KMS-11 (cell line): ENCODE data around the gene NR1I3.

Experiments used
- H2AFZ ChIP-seq: fragments of 200-600 bp; sonication (generic); 2 replicates; pipeline ENCODE4 v1.6.1; 2016; ENCODE audit warnings: antibody characterized with exemption, mixed run types, low read depth
- H3K27ac ChIP-seq: fragments of 200-600 bp; sonication (generic); 2 replicates; pipeline ENCODE4 v1.6.1; 2016; ENCODE audit warnings: mild to moderate bottlenecking, mixed run types
- H3K27me3 ChIP-seq: fragments of 200-600 bp; sonication (generic); 2 replicates; pipeline ENCODE4 v1.6.1; 2017; ENCODE audit warnings: mild to moderate bottlenecking, low read depth, mixed run types, moderate library complexity; ENCODE audit not compliant: insufficient read depth
- H3K36me3 ChIP-seq: fragments of 200-600 bp; sonication (generic); 2 replicates; pipeline ENCODE4 v1.6.1; 2017; ENCODE audit warnings: mild to moderate bottlenecking, mixed run types; ENCODE audit not compliant: insufficient read depth
- H3K4me1 ChIP-seq: fragments of 200-600 bp; sonication (generic); 2 replicates; pipeline ENCODE4 v1.6.1; 2016; ENCODE audit warnings: mild to moderate bottlenecking, low read depth, mixed run types; ENCODE audit not compliant: poor library complexity, severe bottlenecking
- H3K4me2 ChIP-seq: fragments of 200-600 bp; sonication (generic); 2 replicates; pipeline ENCODE4 v1.7.0; 2016; ENCODE audit warnings: mild to moderate bottlenecking, mixed run types
- H3K4me3 ChIP-seq: fragments of 200-600 bp; sonication (generic); IDR thresholded peaks from 2 replicates; pipeline ENCODE4 v1.6.1; 2017; ENCODE audit warnings: low read depth, low read length, mixed read lengths; ENCODE audit not compliant: insufficient read depth
- H3K79me2 ChIP-seq: fragments of 200-600 bp; sonication (generic); 2 replicates; pipeline ENCODE4 v1.6.1; 2016; ENCODE audit warnings: low read depth, mixed run types; ENCODE audit not compliant: insufficient read depth
- H3K9ac ChIP-seq: fragments of 200-600 bp; sonication (generic); 2 replicates; pipeline ENCODE4 v1.6.1; 2016; ENCODE audit warnings: mild to moderate bottlenecking, mixed run types
- H4K20me1 ChIP-seq: fragments of 200-600 bp; sonication (generic); 2 replicates; pipeline ENCODE4 v1.6.1; 2016; ENCODE audit warnings: mild to moderate bottlenecking, mixed run types; ENCODE audit not compliant: insufficient read depth
- TF ChIP-seq, protein P1 (sequence below): fragments of 200-600 bp; sonication (generic); conservative IDR thresholded peaks from 2 replicates; pipeline ENCODE4 v1.6.1; 2017; ENCODE audit warnings: low read depth, mild to moderate bottlenecking, antibody characterized with exemption, low read length, moderate library complexity, mixed read lengths

The NR1I3 gene

DNA sequence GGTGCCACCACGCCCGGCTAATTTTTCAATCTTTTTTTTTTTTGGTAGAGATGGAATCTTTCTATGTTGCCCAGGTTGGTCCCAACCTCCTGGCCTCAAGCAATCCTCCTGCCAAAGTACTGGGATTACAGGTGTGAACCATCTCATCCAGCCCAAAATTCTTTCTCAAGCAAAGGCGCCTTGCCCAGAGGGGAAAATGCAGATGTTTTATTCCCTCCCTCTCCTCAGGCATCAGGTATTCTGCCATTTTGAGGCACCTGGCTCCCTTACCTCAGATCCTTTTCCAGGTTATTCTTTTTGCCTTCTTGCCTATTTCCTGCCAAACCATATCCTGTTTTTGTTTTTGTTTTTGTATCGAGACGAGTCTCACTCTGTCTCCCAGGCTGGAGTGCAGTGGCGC lies 49.6 kb downstream of the NR1I3 start:
- no peak overlapping the region for H3K9ac ChIP-seq
- peaks cover 54% of the 10 kb centered on the region for H3K4me1 ChIP-seq

DNA sequence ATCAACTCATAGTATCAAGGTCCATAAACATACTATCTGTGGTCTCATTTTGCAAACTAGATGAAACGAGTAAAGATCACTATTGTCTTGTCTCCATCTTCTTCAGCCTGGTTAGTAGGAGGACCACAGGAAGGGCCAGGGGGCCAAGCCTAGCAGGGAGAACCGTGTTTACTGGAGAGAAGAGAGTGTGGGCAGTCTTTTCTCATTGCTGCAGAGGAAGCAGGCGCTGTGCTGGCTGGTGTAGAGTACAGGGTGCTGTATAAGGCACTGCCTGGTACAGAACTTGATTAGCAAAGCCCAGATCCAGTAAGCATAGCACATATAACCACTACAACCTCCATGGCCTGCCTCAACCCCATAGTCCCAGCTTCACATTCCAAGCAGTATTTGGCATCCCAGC lies 50.7 kb downstream of the NR1I3 start:
- Histone ChIP-seq H3K9ac (no peak overlapping the region), H3K4me2 (no peak overlapping the region), H2AFZ (no peak overlapping the region), H3K4me1 (peaks cover 57% of the 10 kb centered on the region), H3K79me2 (no peaks in the 10 kb centered on the region), H4K20me1 (no peaks in the 10 kb centered on the region), H3K27ac (no peak overlapping the region), H3K4me3 (no peak overlapping the region), H3K36me3 (no peaks in the 10 kb centered on the region), H3K27me3 (no peaks in the 10 kb centered on the region)
- TF ChIP-seq, protein P1, sequence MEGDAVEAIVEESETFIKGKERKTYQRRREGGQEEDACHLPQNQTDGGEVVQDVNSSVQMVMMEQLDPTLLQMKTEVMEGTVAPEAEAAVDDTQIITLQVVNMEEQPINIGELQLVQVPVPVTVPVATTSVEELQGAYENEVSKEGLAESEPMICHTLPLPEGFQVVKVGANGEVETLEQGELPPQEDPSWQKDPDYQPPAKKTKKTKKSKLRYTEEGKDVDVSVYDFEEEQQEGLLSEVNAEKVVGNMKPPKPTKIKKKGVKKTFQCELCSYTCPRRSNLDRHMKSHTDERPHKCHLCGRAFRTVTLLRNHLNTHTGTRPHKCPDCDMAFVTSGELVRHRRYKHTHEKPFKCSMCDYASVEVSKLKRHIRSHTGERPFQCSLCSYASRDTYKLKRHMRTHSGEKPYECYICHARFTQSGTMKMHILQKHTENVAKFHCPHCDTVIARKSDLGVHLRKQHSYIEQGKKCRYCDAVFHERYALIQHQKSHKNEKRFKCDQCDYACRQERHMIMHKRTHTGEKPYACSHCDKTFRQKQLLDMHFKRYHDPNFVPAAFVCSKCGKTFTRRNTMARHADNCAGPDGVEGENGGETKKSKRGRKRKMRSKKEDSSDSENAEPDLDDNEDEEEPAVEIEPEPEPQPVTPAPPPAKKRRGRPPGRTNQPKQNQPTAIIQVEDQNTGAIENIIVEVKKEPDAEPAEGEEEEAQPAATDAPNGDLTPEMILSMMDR, result no peak

More for the DNA sequence above, 49.6 kb downstream of the NR1I3 start:
- Histone ChIP-seq H3K27ac (no peak overlapping the region), H3K4me2 (no peak overlapping the region), H3K36me3 (no peaks in the 10 kb centered on the region), H3K4me3 (no peak overlapping the region), H2AFZ (no peak overlapping the region), H4K20me1 (no peaks in the 10 kb centered on the region), H3K27me3 (no peaks in the 10 kb centered on the region), H3K79me2 (no peaks in the 10 kb centered on the region)
- TF ChIP-seq, protein P1, result no peak

DNA sequence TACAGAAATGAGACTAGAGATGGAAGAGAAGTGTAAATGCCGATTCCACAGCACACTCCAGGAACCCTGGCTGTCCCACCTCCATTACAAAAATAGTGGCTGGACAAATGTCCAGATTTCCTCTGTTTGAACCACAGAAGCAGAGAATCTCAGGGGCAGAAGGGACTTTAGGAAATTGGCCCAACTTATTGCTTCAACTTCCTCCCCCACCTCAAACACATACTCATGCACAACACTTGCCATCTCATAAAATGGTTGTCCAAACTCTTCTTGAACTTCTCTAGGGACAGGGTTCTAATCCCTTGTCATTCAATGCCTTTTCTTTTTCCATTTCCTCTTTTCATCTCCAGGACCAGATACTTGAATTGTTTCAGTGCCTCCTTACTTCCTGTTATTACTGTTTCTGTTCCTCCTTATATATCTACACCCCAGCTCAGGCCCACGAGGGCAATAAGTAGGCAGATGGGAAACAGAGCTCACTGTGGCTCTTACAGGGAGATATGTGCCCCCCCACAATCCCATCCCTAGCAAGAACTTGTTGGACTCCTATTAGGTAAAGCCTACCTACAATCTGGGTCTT lies 52.2 kb downstream of the NR1I3 start:
- Histone ChIP-seq H3K36me3 (no peaks in the 10 kb centered on the region), H3K4me1 (peaks cover 66% of the 10 kb centered on the region), H3K4me2 (peak overlapping the region; percentile 59), H3K9ac (peak overlapping the region; percentile 5; the same call in 1 of the 2 replicates), H2AFZ (peak overlapping the region; percentile 72), H4K20me1 (no peaks in the 10 kb centered on the region), H3K27me3 (no peaks in the 10 kb centered on the region), H3K27ac (peak overlapping the region; percentile 62), H3K79me2 (no peaks in the 10 kb centered on the region), H3K4me3 (peak overlapping the region; percentile 72)
- TF ChIP-seq, protein P1, result no peak

DNA sequence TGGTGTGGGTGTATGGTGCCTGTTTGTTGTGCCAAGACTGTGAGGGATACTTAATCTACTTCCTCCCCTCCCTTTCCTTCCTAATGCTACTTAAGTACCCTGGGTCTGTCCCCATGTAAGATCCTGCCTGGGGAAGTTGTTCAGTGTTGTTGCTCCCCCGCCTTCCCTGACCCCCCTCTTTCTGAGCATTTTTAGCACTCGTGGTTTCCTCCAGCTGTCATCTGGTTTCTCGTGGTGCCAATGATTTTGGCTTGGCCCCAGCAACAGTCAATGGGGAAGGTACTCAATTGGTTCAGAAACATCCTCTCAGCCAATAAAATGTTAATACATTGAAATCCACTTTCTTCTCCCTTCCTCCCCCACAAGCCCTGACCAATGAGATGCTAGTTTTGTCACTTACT lies 52.7 kb downstream of the NR1I3 start:
- Histone ChIP-seq H3K4me3 (peak overlapping the region; percentile 72), H3K4me2 (peak overlapping the region; percentile 59), H2AFZ (peak overlapping the region; percentile 72), H3K9ac (peak overlapping the region; percentile 5; the same call in 1 of the 2 replicates), H3K79me2 (no peaks in the 10 kb centered on the region), H3K36me3 (no peaks in the 10 kb centered on the region), H3K4me1 (peaks cover 71% of the 10 kb centered on the region), H4K20me1 (no peaks in the 10 kb centered on the region), H3K27ac (peak overlapping the region; percentile 62), H3K27me3 (no peaks in the 10 kb centered on the region)
- TF ChIP-seq, protein P1, result no peak
